ENCODE results near the gene SLC25A1.

DNA sequence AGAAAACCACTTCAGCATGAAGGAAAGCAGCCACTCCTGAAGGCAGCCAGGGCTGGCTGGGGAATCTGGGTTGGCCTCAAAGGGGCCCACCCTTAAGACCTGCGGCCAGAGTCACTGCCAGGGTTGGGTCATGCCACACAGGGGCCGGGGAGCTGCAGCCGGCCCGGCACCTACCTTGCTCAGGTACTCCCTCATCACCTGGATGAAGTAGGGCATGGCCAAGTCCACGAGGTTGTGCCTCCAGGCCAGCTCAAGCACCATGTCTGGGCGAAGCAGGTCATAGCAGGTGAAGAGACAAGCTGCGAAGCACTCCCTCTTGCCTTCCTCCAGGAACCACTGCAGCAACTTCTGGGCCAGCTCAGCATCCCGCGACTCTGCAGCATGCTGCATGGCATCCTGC lies 4.7 kb upstream of the SLC25A1 start:
- TF ChIP-seq, protein P1, sequence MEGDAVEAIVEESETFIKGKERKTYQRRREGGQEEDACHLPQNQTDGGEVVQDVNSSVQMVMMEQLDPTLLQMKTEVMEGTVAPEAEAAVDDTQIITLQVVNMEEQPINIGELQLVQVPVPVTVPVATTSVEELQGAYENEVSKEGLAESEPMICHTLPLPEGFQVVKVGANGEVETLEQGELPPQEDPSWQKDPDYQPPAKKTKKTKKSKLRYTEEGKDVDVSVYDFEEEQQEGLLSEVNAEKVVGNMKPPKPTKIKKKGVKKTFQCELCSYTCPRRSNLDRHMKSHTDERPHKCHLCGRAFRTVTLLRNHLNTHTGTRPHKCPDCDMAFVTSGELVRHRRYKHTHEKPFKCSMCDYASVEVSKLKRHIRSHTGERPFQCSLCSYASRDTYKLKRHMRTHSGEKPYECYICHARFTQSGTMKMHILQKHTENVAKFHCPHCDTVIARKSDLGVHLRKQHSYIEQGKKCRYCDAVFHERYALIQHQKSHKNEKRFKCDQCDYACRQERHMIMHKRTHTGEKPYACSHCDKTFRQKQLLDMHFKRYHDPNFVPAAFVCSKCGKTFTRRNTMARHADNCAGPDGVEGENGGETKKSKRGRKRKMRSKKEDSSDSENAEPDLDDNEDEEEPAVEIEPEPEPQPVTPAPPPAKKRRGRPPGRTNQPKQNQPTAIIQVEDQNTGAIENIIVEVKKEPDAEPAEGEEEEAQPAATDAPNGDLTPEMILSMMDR (IDR thresholded peaks at IDR 0.05) = no peak
- no peak for TF ChIP-seq POLR2A (IDR thresholded peaks at IDR 0.05)
